Hepatic stellate cell (primary cell): ENCODE data around the gene ZCCHC8.
"Not testable (repeated sequence)": the region's sequence is repeated elsewhere in the genome, so short reads cannot be mapped to it uniquely, and the experiment has no call there.

ENCODE experiments used
- DNase-seq: peaks from one replicate; pipeline ENCODE4 v3.0.0; 2011; ENCODE audit warnings: low spot score

The ZCCHC8 gene

GRCh38 chr12:122471324-122472226 is 29.2 kb downstream of the ZCCHC8 start:
- DNase-seq, result peak; percentile 49

- not testable (repeated sequence) for DNase-seq
These were observed 30.2 kb downstream of the ZCCHC8 start for GRCh38 chr12:122470576-122470975.

GRCh38 chr12:122469856-122470255 is 30.9 kb downstream of the ZCCHC8 start:
- DNase-seq, result not testable (repeated sequence)

GRCh38 chr12:122467983-122468382 is 32.7 kb downstream of the ZCCHC8 start:
- no peak for DNase-seq

- peak; percentile 94 for DNase-seq
These were observed 36.3 kb downstream of the ZCCHC8 start for GRCh38 chr12:122464317-122465042.

- no peak for DNase-seq
These were observed 40.1 kb downstream of the ZCCHC8 start for GRCh38 chr12:122460641-122461040.

- DNase-seq, result no peak
These were observed 40.7 kb downstream of the ZCCHC8 start for GRCh38 chr12:122460061-122460460.

- no peak for DNase-seq
These were observed 41.5 kb downstream of the ZCCHC8 start for GRCh38 chr12:122459211-122459610.

- no peak for DNase-seq
These were observed 42.4 kb downstream of the ZCCHC8 start for GRCh38 chr12:122458105-122459035.

- no peak for DNase-seq
These were observed 43.1 kb downstream of the ZCCHC8 start for GRCh38 chr12:122457627-122458026.

- no peak for DNase-seq
These were observed 46.0 kb downstream of the ZCCHC8 start for GRCh38 chr12:122454739-122455138.

GRCh38 chr12:122454250-122454721 is 46.4 kb downstream of the ZCCHC8 start:
- no peak for DNase-seq

- no peak for DNase-seq
These were observed 47.9 kb downstream of the ZCCHC8 start for GRCh38 chr12:122452701-122453285.

GRCh38 chr12:122449317-122449716 is 51.4 kb downstream of the ZCCHC8 start:
- DNase-seq, result peak; percentile 48

- DNase-seq, result not testable (repeated sequence)
These were observed 52.9 kb downstream of the ZCCHC8 start for GRCh38 chr12:122447825-122448224.

- DNase-seq, result not testable (repeated sequence)
These were observed 54.3 kb downstream of the ZCCHC8 start for GRCh38 chr12:122446390-122446789.

GRCh38 chr12:122444071-122444470 is 56.7 kb downstream of the ZCCHC8 start:
- not testable (repeated sequence) for DNase-seq

- DNase-seq, result not testable (repeated sequence)
These were observed 61.9 kb downstream of the ZCCHC8 start for GRCh38 chr12:122438822-122439221.

GRCh38 chr12:122437656-122438121 is 63.0 kb downstream of the ZCCHC8 start:
- DNase-seq, result peak; percentile 77

- DNase-seq, result no peak
These were observed 65.5 kb downstream of the ZCCHC8 start for GRCh38 chr12:122435186-122435585.

GRCh38 chr12:122429043-122429442 is 71.7 kb downstream of the ZCCHC8 start:
- not testable (repeated sequence) for DNase-seq
